ENCODE results near the gene CHCHD3.

GRCh38 chr7:132828502-132828901 lies 253.4 kb downstream of the CHCHD3 start:
- no peak for TF ChIP-seq CTCF (IDR thresholded peaks at IDR 0.05)
- no peak for TF ChIP-seq POLR2A (IDR thresholded peaks at IDR 0.05)

All from right lobe of liver (tissue), 4 donors.